ENCODE data around the gene TTC21A.

DNA sequence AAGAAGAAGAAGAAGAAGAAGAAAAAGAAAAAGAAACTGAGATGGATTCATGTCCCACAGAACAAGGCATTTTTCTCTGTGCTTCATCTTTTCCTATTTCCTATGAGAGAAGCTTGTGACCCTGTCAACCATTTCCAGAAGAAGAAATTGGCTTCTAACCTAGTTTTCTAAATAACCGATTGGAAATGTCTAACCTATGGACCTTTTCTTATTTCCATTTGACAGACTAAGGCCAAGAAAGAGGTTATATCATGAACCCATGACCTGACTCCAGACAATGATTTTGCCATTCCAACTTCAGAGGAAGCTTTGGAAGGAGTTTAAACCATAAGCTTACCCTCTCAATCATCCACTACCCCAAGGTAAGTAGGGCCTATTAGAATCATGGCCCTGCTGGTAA is 62.2 kb downstream of the TTC21A start:
- TF ChIP-seq, protein P1, sequence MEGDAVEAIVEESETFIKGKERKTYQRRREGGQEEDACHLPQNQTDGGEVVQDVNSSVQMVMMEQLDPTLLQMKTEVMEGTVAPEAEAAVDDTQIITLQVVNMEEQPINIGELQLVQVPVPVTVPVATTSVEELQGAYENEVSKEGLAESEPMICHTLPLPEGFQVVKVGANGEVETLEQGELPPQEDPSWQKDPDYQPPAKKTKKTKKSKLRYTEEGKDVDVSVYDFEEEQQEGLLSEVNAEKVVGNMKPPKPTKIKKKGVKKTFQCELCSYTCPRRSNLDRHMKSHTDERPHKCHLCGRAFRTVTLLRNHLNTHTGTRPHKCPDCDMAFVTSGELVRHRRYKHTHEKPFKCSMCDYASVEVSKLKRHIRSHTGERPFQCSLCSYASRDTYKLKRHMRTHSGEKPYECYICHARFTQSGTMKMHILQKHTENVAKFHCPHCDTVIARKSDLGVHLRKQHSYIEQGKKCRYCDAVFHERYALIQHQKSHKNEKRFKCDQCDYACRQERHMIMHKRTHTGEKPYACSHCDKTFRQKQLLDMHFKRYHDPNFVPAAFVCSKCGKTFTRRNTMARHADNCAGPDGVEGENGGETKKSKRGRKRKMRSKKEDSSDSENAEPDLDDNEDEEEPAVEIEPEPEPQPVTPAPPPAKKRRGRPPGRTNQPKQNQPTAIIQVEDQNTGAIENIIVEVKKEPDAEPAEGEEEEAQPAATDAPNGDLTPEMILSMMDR (conservative IDR thresholded peaks at IDR 0.05): no peak
- no peak for TF ChIP-seq ZFX (IDR thresholded peaks at IDR 0.05)

Data from C4-2B (cell line).